ENCODE measurements around the gene SCFD1.

GRCh38 chr14:30597504-30597903 is 24.6 kb upstream of the SCFD1 start:
- TF ChIP-seq CTCF (conservative IDR thresholded peaks at IDR 0.05 in 1 of 2, IDR thresholded peaks at IDR 0.05 in 1 of 2; ENCODE audit: low read depth in 1 of 2, low read length in 2 of 2): no peak
- no peak for TF ChIP-seq EZH2 (IDR thresholded peaks at IDR 0.05; ENCODE audit: low read length, missing control alignments)

All from fibroblast of lung (primary cell).